Astrocyte of the spinal cord (primary cell): ENCODE results near the gene RAB3D.
"Not testable (repeated sequence)": the region's sequence is repeated elsewhere in the genome, so short reads cannot be mapped to it uniquely, and the experiment has no call there.

Experiments used
- DNase-seq: peaks from one replicate; pipeline ENCODE4 v3.0.0; 2011; ENCODE audit warnings: low read depth, low spot score
- H3K4me3 ChIP-seq: 2 replicates; pipeline ENCODE4 v1.5.1; 2011; ENCODE audit warnings: low read depth, mild to moderate bottlenecking, low read length, moderate library complexity
- CTCF ChIP-seq: IDR thresholded peaks from 2 replicates; pipeline ENCODE4 v1.5.1; 2012; ENCODE audit warnings: low read depth, mild to moderate bottlenecking, low read length, inconsistent platforms
- in situ Hi-C: cut with HindIII; loops from 2 replicates; pipeline ENCODE4 v1.10.0; 2017; ENCODE audit warnings: low sequenced_read_pairs

The RAB3D gene

GRCh38 chr19:11380653-11381537, 41.4 kb upstream of the RAB3D start:
- peak; percentile 94 for DNase-seq
- TF ChIP-seq CTCF = peak; percentile 80
- in situ Hi-C loops = no loop called here
- H3K4me3 ChIP-seq = peak overlapping the region; percentile 66

GRCh38 chr19:11379857-11380350, 40.4 kb upstream of the RAB3D start:
- in situ Hi-C loops = no loop called here
- no peak overlapping the region for H3K4me3 ChIP-seq
- no peak for DNase-seq
- TF ChIP-seq CTCF = no peak

- in situ Hi-C loops, H3K4me3 ChIP-seq, DNase-seq: not testable (repeated sequence)
Measured at GRCh38 chr19:11379269-11379845, 39.9 kb upstream of the RAB3D start.

GRCh38 chr19:11378319-11379189, 39.1 kb upstream of the RAB3D start:
- peak; percentile 85 for DNase-seq

GRCh38 chr19:11377756-11378155, 38.3 kb upstream of the RAB3D start:
- H3K4me3 ChIP-seq = no peak overlapping the region
- DNase-seq = no peak
- TF ChIP-seq CTCF = no peak
- in situ Hi-C loops = no loop called here

More at GRCh38 chr19:11378319-11379189, 39.1 kb upstream of the RAB3D start:
- in situ Hi-C loops = no loop called here
- H3K4me3 ChIP-seq = no peak overlapping the region
- peak; percentile 51 for TF ChIP-seq CTCF

GRCh38 chr19:11377237-11377636, 37.8 kb upstream of the RAB3D start:
- no peak overlapping the region for H3K4me3 ChIP-seq

More at GRCh38 chr19:11377237-11377636, 37.8 kb upstream of the RAB3D start:
- peak; percentile 92 for DNase-seq
- TF ChIP-seq CTCF = no peak
- in situ Hi-C loops = no loop called here
